ENCODE measurements around the gene PAPPA.

DNA sequence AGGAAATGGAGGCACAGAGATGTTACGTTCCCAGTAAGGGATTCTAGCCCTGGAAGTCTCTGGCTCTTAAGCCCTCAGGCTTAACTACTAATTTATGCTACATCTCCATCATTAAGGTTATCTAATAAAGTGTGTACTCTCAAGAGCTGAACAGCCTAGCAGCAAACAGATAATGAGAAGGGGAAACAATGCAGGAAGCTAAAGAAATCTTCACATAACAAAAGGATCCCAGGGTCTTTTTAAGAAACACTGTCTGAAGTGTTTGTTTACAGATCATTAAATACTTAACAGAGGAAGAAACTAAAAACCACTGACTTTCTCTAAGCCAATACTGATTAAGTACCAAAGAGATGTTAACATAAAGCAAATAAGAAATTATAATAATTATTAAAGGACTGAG lies 129.0 kb downstream of the PAPPA start:
- TF ChIP-seq POLR2A (IDR thresholded peaks at IDR 0.05; ENCODE audit: low read length) (no peak), GATA1 (IDR thresholded peaks at IDR 0.05; ENCODE audit: low read depth, low read length) (no peak)
